NCI-H128 (cell line): ENCODE measurements around the gene ELOB.
"Not testable (repeated sequence)": the region's sequence is repeated elsewhere in the genome, so short reads cannot be mapped to it uniquely, and the experiment has no call there.

Source experiments
- DNase-seq: peaks from one replicate; lab custom pipeline; 2025; ENCODE audit not compliant: unreplicated experiment; lab: John Stamatoyannopoulos, UW

Gene ELOB

GRCh38 chr16:2724088-2724676 is 52.9 kb downstream of the ELOB start:
- DNase-seq, result no peak

GRCh38 chr16:2721634-2722173 is 55.4 kb downstream of the ELOB start:
- DNase-seq, result not testable (repeated sequence)
